Muscle layer of duodenum (tissue), 2 donors: ENCODE measurements around the gene CADPS.

ENCODE experiments used
- H3K27ac ChIP-seq: one replicate; pipeline ENCODE4 v1.7.0; 2013; ENCODE audit warnings: mild to moderate bottlenecking, low read length
- H3K27me3 ChIP-seq: one replicate; pipeline ENCODE4 v1.7.0; 2013; ENCODE audit warnings: low read depth, mild to moderate bottlenecking, control low read depth, low read length
- H3K36me3 ChIP-seq, 2 donors: one replicate each; pipeline ENCODE4 v1.7.0; 2013; ENCODE audit warnings: low read length in 2 of 2, control low read depth in 1 of 2, mild to moderate bottlenecking in 1 of 2; ENCODE audit not compliant: insufficient read depth in 2 of 2, control insufficient read depth in 1 of 2
- H3K4me1 ChIP-seq, 2 donors: one replicate each; pipeline ENCODE4 v1.7.0; 2013; ENCODE audit warnings: low read length in 2 of 2, mild to moderate bottlenecking in 2 of 2, control low read depth in 1 of 2, moderate library complexity in 1 of 2; ENCODE audit not compliant: insufficient read depth in 2 of 2, control insufficient read depth in 1 of 2
- H3K4me3 ChIP-seq, 2 donors: one replicate each; pipeline ENCODE4 v1.7.0; 2013; ENCODE audit warnings: low read length in 2 of 2, low read depth in 1 of 2, mild to moderate bottlenecking in 1 of 2
- H3K9me3 ChIP-seq, 2 donors: one replicate each; pipeline ENCODE4 v1.7.0; 2013; ENCODE audit warnings: low read length in 2 of 2, control low read depth in 1 of 2, mild to moderate bottlenecking in 1 of 2; ENCODE audit not compliant: control insufficient read depth in 1 of 2
- donor health status: healthy.

Gene CADPS

GRCh38 chr3:62872318-62872717 lies 2.9 kb downstream of the CADPS start:
- peaks cover 0 to 23% of the 10 kb centered on the region in 2 donors for H3K4me1 ChIP-seq
- no peak overlapping the region for H3K27ac ChIP-seq
- H3K36me3 ChIP-seq: no peaks in the 10 kb centered on the region
- H3K27me3 ChIP-seq: no peaks in the 10 kb centered on the region
- no peak overlapping the region for H3K4me3 ChIP-seq
- H3K9me3 ChIP-seq: peaks cover 0 to 5% of the 10 kb centered on the region in 2 donors

- Histone ChIP-seq H3K27me3 (no peaks in the 10 kb centered on the region), H3K9me3 (no peaks in the 10 kb centered on the region), H3K27ac (no peak overlapping the region), H3K4me1 (peaks cover 0 to 19% of the 10 kb centered on the region in 2 donors), H3K36me3 (no peaks in the 10 kb centered on the region), H3K4me3 (no peak overlapping the region)
These were observed 4.9 kb downstream of the CADPS start for GRCh38 chr3:62870321-62870720.

GRCh38 chr3:62863648-62864047 lies 11.6 kb downstream of the CADPS start:
- no peaks in the 10 kb centered on the region for H3K4me1 ChIP-seq
- H3K4me3 ChIP-seq: no peak overlapping the region
- H3K9me3 ChIP-seq: no peaks in the 10 kb centered on the region
- no peaks in the 10 kb centered on the region for H3K36me3 ChIP-seq
- H3K27me3 ChIP-seq: no peaks in the 10 kb centered on the region
- no peak overlapping the region for H3K27ac ChIP-seq

GRCh38 chr3:62859203-62859791 lies 15.9 kb downstream of the CADPS start:
- Histone ChIP-seq H3K36me3 (no peaks in the 10 kb centered on the region), H3K27me3 (no peaks in the 10 kb centered on the region), H3K9me3 (no peaks in the 10 kb centered on the region), H3K4me3 (no peak overlapping the region), H3K27ac (no peak overlapping the region), H3K4me1 (no peaks in the 10 kb centered on the region)

- Histone ChIP-seq H3K36me3 (no peaks in the 10 kb centered on the region), H3K4me1 (no peaks in the 10 kb centered on the region), H3K27ac (no peak overlapping the region)
These were observed 29.2 kb downstream of the CADPS start for GRCh38 chr3:62845996-62846395.

GRCh38 chr3:62843508-62843907 lies 31.7 kb downstream of the CADPS start:
- no peak overlapping the region for H3K4me3 ChIP-seq
- H3K27ac ChIP-seq: no peak overlapping the region
- no peaks in the 10 kb centered on the region for H3K9me3 ChIP-seq
- H3K27me3 ChIP-seq: no peaks in the 10 kb centered on the region
- H3K4me1 ChIP-seq: no peaks in the 10 kb centered on the region
- no peaks in the 10 kb centered on the region for H3K36me3 ChIP-seq

More at GRCh38 chr3:62845996-62846395, 29.2 kb downstream of the CADPS start:
- H3K4me3 ChIP-seq: no peak overlapping the region
- H3K27me3 ChIP-seq: no peaks in the 10 kb centered on the region
- no peaks in the 10 kb centered on the region for H3K9me3 ChIP-seq

- H3K27me3 ChIP-seq: no peaks in the 10 kb centered on the region
- H3K4me1 ChIP-seq: no peaks in the 10 kb centered on the region
- H3K4me3 ChIP-seq: no peak overlapping the region
- no peak overlapping the region for H3K27ac ChIP-seq
- H3K9me3 ChIP-seq: no peaks in the 10 kb centered on the region
- H3K36me3 ChIP-seq: no peaks in the 10 kb centered on the region
These were observed 35.5 kb downstream of the CADPS start for GRCh38 chr3:62839748-62840147.

- no peaks in the 10 kb centered on the region for H3K36me3 ChIP-seq
- no peaks in the 10 kb centered on the region for H3K4me1 ChIP-seq
- H3K9me3 ChIP-seq: no peaks in the 10 kb centered on the region
- no peak overlapping the region for H3K27ac ChIP-seq
- no peak overlapping the region for H3K4me3 ChIP-seq
- H3K27me3 ChIP-seq: no peaks in the 10 kb centered on the region
These were observed 38.0 kb downstream of the CADPS start for GRCh38 chr3:62837145-62837787.

GRCh38 chr3:62835554-62836236 lies 39.5 kb downstream of the CADPS start:
- Histone ChIP-seq H3K9me3 (no peaks in the 10 kb centered on the region), H3K27me3 (no peaks in the 10 kb centered on the region)

GRCh38 chr3:62833538-62833937 lies 41.7 kb downstream of the CADPS start:
- H3K4me1 ChIP-seq: no peaks in the 10 kb centered on the region
- H3K9me3 ChIP-seq: no peaks in the 10 kb centered on the region
- H3K4me3 ChIP-seq: no peak overlapping the region
- H3K36me3 ChIP-seq: no peaks in the 10 kb centered on the region
- H3K27ac ChIP-seq: no peak overlapping the region
- no peaks in the 10 kb centered on the region for H3K27me3 ChIP-seq

More at GRCh38 chr3:62835554-62836236, 39.5 kb downstream of the CADPS start:
- Histone ChIP-seq H3K27ac (no peak overlapping the region), H3K4me3 (no peak overlapping the region), H3K4me1 (no peaks in the 10 kb centered on the region), H3K36me3 (no peaks in the 10 kb centered on the region)

- Histone ChIP-seq H3K4me1 (no peaks in the 10 kb centered on the region), H3K27me3 (no peaks in the 10 kb centered on the region), H3K4me3 (no peak overlapping the region), H3K27ac (no peak overlapping the region), H3K36me3 (no peaks in the 10 kb centered on the region), H3K9me3 (no peaks in the 10 kb centered on the region)
These were observed 42.7 kb downstream of the CADPS start for GRCh38 chr3:62832553-62832952.
